MM.1S (cell line): ENCODE measurements around the gene RPP40.

Experiments
- DNase-seq: peaks from one replicate; pipeline ENCODE4 v3.0.0-alpha.2; 2015
- H2AFZ ChIP-seq: fragments of 300-600 bp; sonication (generic); 2 replicates; pipeline ENCODE4 v1.6.0; 2016; ENCODE audit warnings: antibody characterized with exemption, low read length
- H3F3A ChIP-seq: fragments of 300-600 bp; sonication (generic); 2 replicates; pipeline ENCODE4 v1.6.1; 2016; ENCODE audit warnings: mild to moderate bottlenecking, antibody characterized with exemption, low read length, moderate library complexity, mixed read lengths; ENCODE audit not compliant: insufficient read depth
- H3K27ac ChIP-seq: fragments of 300-600 bp; sonication (generic); 2 replicates; pipeline ENCODE4 v1.5.1; 2016; ENCODE audit warnings: mild to moderate bottlenecking, low read length
- H3K27me3 ChIP-seq: fragments of 300-600 bp; sonication (generic); replicated peaks from 2 replicates; pipeline ENCODE4 v1.6.0; 2016; ENCODE audit warnings: low read length; ENCODE audit not compliant: insufficient read depth
- H3K36me3 ChIP-seq: fragments of 300-600 bp; sonication (generic); replicated peaks from 2 replicates; pipeline ENCODE4 v1.6.1; 2016; ENCODE audit warnings: mild to moderate bottlenecking, low read length, mixed read lengths; ENCODE audit not compliant: insufficient read depth
- H3K4me1 ChIP-seq: fragments of 300-600 bp; sonication (generic); 2 replicates; pipeline ENCODE4 v1.6.1; 2016; ENCODE audit warnings: low read length, mixed read lengths
- H3K4me2 ChIP-seq: fragments of 300-600 bp; sonication (generic); 2 replicates; pipeline ENCODE4 v1.6.0; 2016; ENCODE audit warnings: low read depth, low read length
- H3K4me3 ChIP-seq: fragments of 300-600 bp; sonication (generic); 2 replicates; pipeline ENCODE4 v1.5.1; 2016; ENCODE audit warnings: low read length, mixed read lengths
- H3K79me2 ChIP-seq: fragments of 300-600 bp; sonication (generic); 2 replicates; pipeline ENCODE4 v1.6.1; 2016; ENCODE audit warnings: mixed run types, low read length, mixed read lengths
- H3K9ac ChIP-seq: fragments of 300-600 bp; sonication (generic); 2 replicates; pipeline ENCODE4 v1.6.1; 2016; ENCODE audit warnings: low read length, mixed read lengths
- H3K9me2 ChIP-seq: fragments of 300-600 bp; sonication (generic); replicated peaks from 2 replicates; pipeline ENCODE4 v1.6.1; 2016; ENCODE audit warnings: mild to moderate bottlenecking, low read length, mixed read lengths; ENCODE audit not compliant: insufficient read depth
- H3K9me3 ChIP-seq: fragments of 300-600 bp; sonication (generic); replicated peaks from 2 replicates; pipeline ENCODE4 v1.6.1; 2016; ENCODE audit warnings: mild to moderate bottlenecking, low read length, mixed read lengths; ENCODE audit not compliant: insufficient read depth
- H4K20me1 ChIP-seq: fragments of 300-600 bp; sonication (generic); 2 replicates; pipeline ENCODE4 v1.6.1; 2016; ENCODE audit warnings: mild to moderate bottlenecking, low read length, moderate library complexity, mixed read lengths; ENCODE audit not compliant: insufficient read depth
- CTCF ChIP-seq: fragments of 300-600 bp; sonication (generic); IDR thresholded peaks from 2 replicates; pipeline ENCODE4 v1.5.1; 2016; ENCODE audit warnings: antibody characterized with exemption, low read length, mixed read lengths
- EZH2 ChIP-seq: fragments of 300-600 bp; sonication (generic); optimal IDR thresholded peaks from 2 replicates; pipeline ENCODE3; 2017; ENCODE audit warnings: low read depth, mild to moderate bottlenecking, antibody characterized with exemption, low read length, mixed read lengths
- EZH2phosphoT487 ChIP-seq: fragments of 300-600 bp; sonication (generic); IDR thresholded peaks from 2 replicates; pipeline ENCODE4 v1.6.1; 2018; ENCODE audit warnings: antibody characterized with exemption, low read length

Gene RPP40

GRCh38 chr6:5012519-5012918 is 8.7 kb upstream of the RPP40 start:
- Histone ChIP-seq H3K9ac (no peak overlapping the region), H3K9me3 (no peaks in the 10 kb centered on the region), H3K4me3 (no peak overlapping the region), H4K20me1 (no peaks in the 10 kb centered on the region), H3K27me3 (no peaks in the 10 kb centered on the region), H3K27ac (no peak overlapping the region), H3K4me1 (no peaks in the 10 kb centered on the region), H3K4me2 (no peak overlapping the region), H3K9me2 (no peaks in the 10 kb centered on the region), H3K79me2 (no peaks in the 10 kb centered on the region), H2AFZ (no peak overlapping the region), H3K36me3 (no peaks in the 10 kb centered on the region), H3F3A (no peaks in the 10 kb centered on the region)
- DNase-seq = no peak
- no peak for TF ChIP-seq EZH2
- no peak for TF ChIP-seq EZH2phosphoT487
- no peak for TF ChIP-seq CTCF

- no peak for DNase-seq
- H3K27ac ChIP-seq = no peak overlapping the region
- no peaks in the 10 kb centered on the region for H3K4me1 ChIP-seq
- no peaks in the 10 kb centered on the region for H3K9me2 ChIP-seq
- no peak overlapping the region for H3K9ac ChIP-seq
- H2AFZ ChIP-seq = no peak overlapping the region
- TF ChIP-seq EZH2 (no peak), CTCF (no peak), EZH2phosphoT487 (no peak)
- no peaks in the 10 kb centered on the region for H3K79me2 ChIP-seq
- no peaks in the 10 kb centered on the region for H3K9me3 ChIP-seq
- no peaks in the 10 kb centered on the region for H4K20me1 ChIP-seq
- no peaks in the 10 kb centered on the region for H3F3A ChIP-seq
- H3K36me3 ChIP-seq = no peaks in the 10 kb centered on the region
- H3K27me3 ChIP-seq = no peaks in the 10 kb centered on the region
- H3K4me2 ChIP-seq = no peak overlapping the region
- H3K4me3 ChIP-seq = no peak overlapping the region
Observed at GRCh38 chr6:5011346-5011745, 7.5 kb upstream of the RPP40 start.

GRCh38 chr6:5007531-5007930 is 3.7 kb upstream of the RPP40 start:
- Histone ChIP-seq H3K4me1 (0 out of 2 replicates have a peak, but pooled peaks cover 4% of the 10 kb centered on the region), H3K27ac (no peak overlapping the region), H3K79me2 (peaks cover 4% of the 10 kb centered on the region), H3K9me2 (no peaks in the 10 kb centered on the region), H3K27me3 (no peaks in the 10 kb centered on the region), H2AFZ (no peak overlapping the region), H3K9ac (no peak overlapping the region), H3K36me3 (no peaks in the 10 kb centered on the region), H3K9me3 (no peaks in the 10 kb centered on the region), H3K4me3 (no peak overlapping the region), H3K4me2 (no peak overlapping the region), H3F3A (no peaks in the 10 kb centered on the region), H4K20me1 (no peaks in the 10 kb centered on the region)
- no peak for DNase-seq
- no peak for TF ChIP-seq EZH2
- no peak for TF ChIP-seq EZH2phosphoT487
- no peak for TF ChIP-seq CTCF
